Measurements from ENCODE around the gene ACAD10. TPM values are rescaled to one million over a fixed set of nuclear protein-coding genes. Genes with fewer than 3 reads are reported as not detected.

The ACAD10 gene
- total and polyA plus RNA-seq, 2 of the 13 experiments (the other 11 are each of a cell fraction or from before 2014, with no cell fraction given), result 15.2 to 16.3 TPM

DNA sequence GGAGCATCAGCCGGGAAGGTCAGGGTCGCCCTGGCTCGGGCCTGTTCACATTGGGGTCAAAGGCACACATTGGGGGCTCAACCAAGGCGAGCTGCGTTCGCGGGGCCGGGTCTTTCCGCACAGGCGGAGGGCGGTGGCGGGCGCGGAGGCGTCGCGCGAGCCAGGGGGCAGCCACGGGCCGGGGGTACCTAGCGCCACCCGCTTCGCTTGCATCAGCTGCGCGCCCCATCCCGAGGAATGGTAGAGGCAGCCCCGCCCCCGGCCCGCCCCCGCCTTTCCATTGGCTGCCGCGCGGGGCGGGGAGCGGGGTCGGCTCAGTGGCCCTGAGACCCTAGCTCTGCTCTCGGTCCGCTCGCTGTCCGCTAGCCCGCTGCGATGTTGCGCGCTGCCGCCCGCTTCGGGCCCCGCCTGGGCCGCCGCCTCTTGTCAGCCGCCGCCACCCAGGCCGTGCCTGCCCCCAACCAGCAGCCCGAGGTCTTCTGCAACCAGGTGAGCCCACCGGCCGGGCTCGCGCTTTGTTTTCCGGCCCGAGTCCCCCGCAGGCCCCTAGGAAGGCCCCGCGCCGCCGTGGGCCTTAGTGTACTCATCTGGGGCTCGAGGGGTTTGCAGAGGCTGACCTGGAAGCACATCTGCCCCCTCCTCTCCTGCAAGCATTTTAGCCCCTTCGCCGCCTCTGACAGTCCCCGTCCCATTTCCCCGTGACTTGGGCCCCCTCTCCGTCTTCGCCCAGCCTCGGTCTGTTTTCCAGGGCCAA lies 80.9 kb downstream of the ACAD10 start, which contains the start of gene ALDH2 (continued):
- no peak for TF ChIP-seq MBD4 (IDR thresholded peaks at IDR 0.05; ENCODE audit: borderline replicate concordance, low read length)
- TF ChIP-seq ZNF335 (CRISPR knock-in tag; IDR thresholded peaks at IDR 0.05), result no peak
- no peak for TF ChIP-seq ZNF124 (CRISPR knock-in tag; IDR thresholded peaks at IDR 0.05)
- TF ChIP-seq ZBTB39 (CRISPR knock-in tag; IDR thresholded peaks at IDR 0.05), result no peak
- no peak for TF ChIP-seq PCBP2 (optimal IDR thresholded peaks at IDR 0.05; ENCODE audit: low read depth, low read length, poor library complexity, severe bottlenecking)
- no peak for TF ChIP-seq DDIT3 (CRISPR knock-in tag; IDR thresholded peaks at IDR 0.05)
- peak; percentile 80 for TF ChIP-seq PATZ1 (CRISPR knock-in tag; IDR thresholded peaks at IDR 0.05)
- no peak for TF ChIP-seq PRPF4 (IDR thresholded peaks at IDR 0.05; ENCODE audit: low read depth, low read length, poor library complexity, severe bottlenecking)
- TF ChIP-seq CTCF (CRISPR knock-in tag; IDR thresholded peaks at IDR 0.05), result peak; percentile 61
- TF ChIP-seq, protein P1, sequence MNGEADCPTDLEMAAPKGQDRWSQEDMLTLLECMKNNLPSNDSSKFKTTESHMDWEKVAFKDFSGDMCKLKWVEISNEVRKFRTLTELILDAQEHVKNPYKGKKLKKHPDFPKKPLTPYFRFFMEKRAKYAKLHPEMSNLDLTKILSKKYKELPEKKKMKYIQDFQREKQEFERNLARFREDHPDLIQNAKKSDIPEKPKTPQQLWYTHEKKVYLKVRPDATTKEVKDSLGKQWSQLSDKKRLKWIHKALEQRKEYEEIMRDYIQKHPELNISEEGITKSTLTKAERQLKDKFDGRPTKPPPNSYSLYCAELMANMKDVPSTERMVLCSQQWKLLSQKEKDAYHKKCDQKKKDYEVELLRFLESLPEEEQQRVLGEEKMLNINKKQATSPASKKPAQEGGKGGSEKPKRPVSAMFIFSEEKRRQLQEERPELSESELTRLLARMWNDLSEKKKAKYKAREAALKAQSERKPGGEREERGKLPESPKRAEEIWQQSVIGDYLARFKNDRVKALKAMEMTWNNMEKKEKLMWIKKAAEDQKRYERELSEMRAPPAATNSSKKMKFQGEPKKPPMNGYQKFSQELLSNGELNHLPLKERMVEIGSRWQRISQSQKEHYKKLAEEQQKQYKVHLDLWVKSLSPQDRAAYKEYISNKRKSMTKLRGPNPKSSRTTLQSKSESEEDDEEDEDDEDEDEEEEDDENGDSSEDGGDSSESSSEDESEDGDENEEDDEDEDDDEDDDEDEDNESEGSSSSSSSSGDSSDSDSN (CRISPR knock-in tag; IDR thresholded peaks at IDR 0.05), result peak; percentile 93; the same call in 1 of the 2 replicates
- TF ChIP-seq, protein P2, sequence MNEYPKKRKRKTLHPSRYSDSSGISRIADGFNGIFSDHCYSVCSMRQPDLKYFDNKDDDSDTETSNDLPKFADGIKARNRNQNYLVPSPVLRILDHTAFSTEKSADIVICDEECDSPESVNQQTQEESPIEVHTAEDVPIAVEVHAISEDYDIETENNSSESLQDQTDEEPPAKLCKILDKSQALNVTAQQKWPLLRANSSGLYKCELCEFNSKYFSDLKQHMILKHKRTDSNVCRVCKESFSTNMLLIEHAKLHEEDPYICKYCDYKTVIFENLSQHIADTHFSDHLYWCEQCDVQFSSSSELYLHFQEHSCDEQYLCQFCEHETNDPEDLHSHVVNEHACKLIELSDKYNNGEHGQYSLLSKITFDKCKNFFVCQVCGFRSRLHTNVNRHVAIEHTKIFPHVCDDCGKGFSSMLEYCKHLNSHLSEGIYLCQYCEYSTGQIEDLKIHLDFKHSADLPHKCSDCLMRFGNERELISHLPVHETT (CRISPR knock-in tag; conservative IDR thresholded peaks at IDR 0.05), result no peak
- TF ChIP-seq AKNA (CRISPR knock-in tag; IDR thresholded peaks at IDR 0.05; ENCODE audit: borderline replicate concordance), result no peak

Data from HepG2 (cell line).